SKM-1 treated with dmso at 0.1 percent for 144 hours (cell line): ENCODE data around the gene ARPC5L.

Source experiments
- DNase-seq: peaks from one replicate; lab custom pipeline; 2025; ENCODE audit not compliant: unreplicated experiment; lab: John Stamatoyannopoulos, UW

ARPC5L gene

DNA sequence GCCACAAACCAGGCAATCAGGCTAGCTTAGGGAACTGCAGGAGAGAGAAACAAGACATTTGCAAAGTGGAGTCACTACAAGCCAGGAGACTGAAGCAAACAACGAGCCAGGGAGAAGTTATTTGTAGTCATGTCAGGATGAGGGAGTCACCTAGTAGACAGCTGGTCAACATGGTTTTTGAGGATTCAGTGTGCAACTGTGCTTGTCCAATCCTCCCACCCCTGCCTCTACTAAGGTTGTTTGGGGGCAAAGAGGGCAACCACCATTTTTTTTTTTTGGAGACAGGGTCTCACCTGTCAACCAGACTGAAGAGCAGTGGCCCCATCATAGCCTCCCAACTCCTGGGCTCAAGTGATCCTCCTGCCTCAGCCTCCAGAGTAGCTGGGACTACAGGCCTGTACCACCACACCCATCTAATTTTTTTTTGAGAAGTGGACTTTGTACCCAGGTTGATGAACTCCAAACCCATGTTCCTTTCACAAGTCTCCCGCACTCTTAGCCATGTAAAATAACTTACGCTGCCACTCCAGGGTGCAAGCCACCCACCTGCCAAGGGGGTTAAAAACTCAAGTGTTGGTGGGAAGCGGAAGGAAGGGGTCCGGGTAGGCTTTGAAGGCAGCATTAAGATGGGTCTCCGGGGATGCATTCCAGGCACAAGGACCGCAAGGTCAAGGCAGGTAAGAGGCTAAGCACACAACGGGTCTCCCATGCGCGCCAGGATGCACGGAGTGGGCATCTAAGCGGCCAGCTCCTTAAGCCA lies 1.2 kb upstream of the ARPC5L start:
- no peak for DNase-seq

DNA sequence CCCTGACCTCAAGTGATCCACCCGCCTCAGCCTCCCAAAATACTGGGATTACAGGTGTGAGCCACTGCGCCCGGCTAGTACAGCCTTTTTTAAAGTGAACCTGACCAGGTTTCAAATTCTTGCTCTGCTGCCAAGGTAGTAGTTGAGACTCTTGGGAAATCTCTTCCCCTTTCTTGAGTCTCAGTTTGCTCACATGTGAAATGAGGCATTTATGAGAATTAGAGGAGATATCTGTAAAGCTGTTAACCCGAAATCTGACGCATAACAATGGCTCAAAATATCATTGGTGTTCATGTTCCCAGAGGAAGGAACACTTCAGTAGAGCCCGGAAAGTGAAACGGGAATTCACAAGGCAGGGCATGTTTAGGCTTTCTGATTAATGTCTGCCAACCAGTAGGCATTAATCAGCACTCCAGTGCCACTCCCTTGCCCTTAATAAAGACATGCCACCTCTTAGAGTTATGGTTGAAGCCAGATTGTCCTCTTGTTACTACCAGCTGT lies 1.5 kb downstream of the ARPC5L start:
- DNase-seq: no peak

DNA sequence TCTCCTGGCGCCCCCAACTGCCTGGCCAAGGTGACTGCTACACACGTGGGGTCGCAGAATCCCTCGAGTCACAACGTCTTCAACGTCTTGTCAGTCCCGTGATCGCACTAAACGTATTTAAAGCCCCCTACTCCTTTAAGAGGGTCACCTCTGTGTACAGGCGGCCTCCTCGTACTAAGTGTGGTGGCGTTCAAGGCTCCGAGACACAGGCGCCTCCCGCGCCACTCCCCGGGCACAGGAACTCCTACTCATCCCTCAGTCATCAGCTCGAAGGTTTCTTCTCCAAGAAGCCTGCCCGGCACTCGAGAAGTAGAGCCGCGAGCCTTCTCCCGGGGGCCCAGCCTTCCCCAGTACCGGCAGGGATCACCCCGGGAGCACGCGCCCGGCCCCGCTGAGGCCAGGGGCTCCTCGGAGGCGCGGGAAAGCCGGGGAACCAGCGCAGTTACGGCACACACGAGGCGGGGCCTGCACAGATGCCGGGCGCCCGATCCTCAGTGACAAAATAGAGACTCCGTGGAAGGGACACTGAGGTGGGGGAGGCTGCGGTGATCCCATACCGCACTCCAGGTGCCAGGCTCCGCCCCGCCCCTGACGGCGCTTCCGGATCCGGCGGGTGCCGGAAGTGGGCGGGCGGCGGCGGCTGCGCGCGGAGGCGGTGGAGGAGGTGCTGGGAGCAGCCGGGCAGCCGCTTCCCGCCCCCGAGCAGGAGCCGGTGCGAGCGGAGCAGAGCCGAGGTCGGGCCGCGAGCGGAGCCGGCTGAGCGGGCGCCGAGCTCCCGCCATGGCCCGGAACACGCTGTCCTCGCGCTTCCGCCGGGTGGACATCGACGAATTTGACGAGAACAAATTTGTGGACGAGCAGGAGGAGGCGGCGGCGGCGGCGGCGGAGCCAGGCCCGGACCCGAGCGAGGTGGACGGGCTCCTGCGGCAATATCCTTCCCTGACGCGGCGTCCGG lies 6.9 kb downstream of the ARPC5L start:
- peak; percentile 88 for DNase-seq

DNA sequence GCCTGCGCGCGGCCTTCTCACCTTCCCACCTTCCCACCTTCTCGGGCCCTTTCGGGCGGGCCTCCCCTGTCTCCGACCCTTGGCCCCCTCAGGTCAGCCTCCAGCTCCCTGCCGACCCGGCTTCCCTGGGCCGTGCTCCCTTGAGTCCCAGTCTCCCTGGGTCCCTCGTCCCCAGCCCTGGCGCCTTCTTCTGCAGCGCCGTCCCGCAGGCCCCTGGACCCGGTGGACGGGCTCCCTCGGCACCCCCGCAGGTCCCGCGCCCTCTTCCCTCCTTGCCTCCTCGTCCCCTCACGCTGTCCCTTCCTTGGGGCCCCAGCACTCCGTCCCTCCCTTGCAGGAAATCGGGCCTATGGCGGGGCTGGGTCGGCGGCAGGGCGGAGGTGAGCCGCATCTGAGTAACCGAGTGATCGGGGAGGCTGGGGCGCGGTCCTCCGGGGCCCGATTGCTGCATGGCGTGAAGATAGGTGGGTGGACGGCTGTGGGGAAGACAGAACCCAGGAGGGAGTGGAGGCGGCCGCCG lies 7.6 kb downstream of the ARPC5L start:
- no peak for DNase-seq

GRCh38 chr9:124869986-124870560 lies 8.1 kb downstream of the ARPC5L start:
- no peak for DNase-seq

DNA sequence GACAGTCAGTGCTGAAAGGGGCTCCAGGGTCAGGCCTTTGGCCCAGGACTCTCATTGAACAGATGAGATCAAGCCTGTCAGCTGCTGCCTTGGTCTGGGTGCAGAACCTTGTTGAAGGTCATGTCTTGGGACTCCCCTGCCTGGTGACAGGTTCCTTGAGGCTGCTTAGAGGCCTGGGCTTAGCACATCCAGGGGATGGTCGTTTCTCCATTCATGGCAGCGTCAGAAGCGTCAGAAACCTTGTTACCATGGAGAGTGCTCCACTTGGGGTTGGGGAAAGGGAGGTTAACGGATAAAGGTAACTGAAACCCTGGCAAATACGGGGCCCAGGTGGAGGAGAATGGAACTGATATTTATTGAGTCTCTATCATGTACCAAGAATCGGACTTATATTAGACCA lies 8.8 kb downstream of the ARPC5L start:
- DNase-seq: no peak

DNA sequence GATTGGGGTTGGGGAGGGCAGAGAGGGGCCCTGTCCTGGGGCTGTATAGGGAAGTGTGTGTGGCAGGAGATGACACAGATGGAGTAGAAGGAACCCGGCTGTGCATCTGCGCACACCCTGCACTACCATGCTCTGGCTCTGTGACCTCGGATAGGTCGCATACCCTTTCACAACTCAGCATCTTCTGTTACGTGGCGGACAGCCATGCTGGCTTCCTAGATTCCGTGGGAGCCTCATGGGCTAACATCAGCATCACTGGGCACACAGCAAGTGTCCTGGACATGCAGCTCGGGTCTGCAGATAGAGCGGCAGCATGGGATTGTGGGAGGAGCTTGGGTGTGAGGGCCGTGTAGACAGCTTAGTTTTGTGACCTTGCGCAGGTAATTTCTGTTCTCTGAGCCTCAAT lies 9.2 kb downstream of the ARPC5L start:
- DNase-seq: no peak

GRCh38 chr9:124873664-124874063 lies 11.7 kb downstream of the ARPC5L start:
- DNase-seq: no peak

DNA sequence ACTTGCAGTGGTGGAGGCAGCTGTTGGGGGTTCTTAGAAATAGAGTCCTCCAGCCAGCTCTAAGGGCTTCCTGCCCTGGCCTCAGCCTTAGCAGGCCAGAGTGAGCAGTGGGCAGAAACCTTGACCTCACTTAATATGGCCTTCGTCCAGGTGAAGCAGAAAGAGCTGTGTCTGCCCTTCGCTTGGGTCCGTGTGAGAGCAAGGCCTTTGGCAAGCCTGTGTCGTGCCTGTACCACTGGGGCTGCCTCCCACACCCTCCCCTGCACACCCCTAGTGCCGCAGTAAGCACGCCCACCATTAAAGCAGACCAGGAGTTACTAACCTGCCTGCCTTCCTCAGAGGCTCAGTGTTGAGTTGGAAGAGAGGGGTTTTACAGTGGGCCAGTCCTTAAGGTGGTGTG lies 13.6 kb downstream of the ARPC5L start:
- no peak for DNase-seq

DNA sequence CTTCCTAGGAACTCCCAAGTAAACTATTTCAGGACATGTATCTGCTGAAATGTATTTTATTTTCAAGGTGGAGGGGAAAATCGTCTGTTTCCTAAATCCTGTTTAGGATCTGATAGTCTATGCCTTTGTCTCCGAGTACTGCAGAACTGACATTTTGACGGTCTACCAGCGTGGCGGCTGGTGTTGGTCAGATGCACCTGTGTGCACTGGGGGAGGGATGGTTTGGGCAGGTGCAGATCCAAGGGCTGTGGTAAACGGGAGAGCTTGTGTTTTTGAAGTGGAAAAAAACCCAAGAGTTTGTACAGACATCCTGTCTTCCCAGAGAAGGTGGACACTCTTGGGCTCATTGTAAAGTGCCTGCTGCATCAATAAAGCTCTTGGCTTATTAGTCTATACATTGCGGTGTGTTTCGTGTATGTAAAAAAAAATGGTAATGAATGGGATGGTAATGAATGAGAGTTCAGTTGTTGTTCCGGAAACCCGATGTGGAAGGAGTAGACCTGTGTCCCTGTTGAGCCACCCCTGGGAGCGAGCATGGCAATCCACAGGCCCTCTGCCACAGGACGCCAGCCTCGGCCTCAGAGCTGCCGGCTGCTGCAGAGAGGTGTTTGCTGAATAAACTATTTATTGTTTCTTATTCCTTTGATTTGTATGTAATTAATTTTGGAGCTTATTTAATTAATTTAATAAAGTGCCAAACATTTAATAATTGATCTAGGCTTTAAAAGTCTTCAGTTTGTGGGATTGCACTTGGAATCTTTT lies 15.3 kb downstream of the ARPC5L start:
- no peak for DNase-seq

- no peak for DNase-seq
These were observed 16.1 kb downstream of the ARPC5L start for GRCh38 chr9:124878021-124878420.

- DNase-seq: no peak
These were observed 16.6 kb downstream of the ARPC5L start for GRCh38 chr9:124878518-124878917.

DNA sequence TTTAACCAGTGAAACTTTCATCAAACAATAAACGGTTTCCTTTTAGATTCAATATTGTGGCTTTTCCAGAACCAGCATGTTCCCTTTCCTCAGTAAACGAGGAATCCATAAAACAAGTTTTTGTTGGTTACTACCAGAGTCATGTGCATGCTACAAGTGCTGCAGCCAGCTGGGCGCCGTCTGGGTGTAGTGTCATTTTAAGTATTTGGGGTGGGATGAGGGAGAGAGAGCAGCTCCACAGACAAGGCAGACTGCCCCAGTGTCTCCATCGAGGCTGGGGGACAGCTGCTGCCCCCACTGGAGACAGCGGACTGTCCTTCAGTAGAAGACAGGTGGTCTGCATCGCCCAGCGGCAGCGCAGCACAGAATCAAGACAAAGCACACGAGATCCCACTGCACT lies 17.3 kb downstream of the ARPC5L start:
- DNase-seq: no peak

DNA sequence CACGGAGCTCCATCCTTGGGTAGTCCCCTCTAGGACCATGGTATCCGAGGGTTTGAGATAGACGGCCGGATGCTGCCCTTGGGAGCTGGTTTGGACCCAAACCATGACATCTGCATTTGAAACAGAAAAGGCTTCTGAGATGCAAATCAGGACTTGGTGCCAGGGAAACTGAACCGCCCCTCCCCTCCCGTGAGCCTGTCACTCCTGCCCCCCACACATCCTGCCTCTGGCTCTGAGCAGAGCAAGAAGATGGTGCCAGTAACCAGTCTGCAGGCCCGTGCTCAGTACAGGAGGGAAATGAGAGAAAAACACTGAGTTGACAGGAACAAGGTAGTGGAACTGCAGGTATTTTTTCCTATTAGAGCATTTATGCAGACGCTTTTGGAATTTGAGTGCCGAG lies 18.6 kb downstream of the ARPC5L start:
- DNase-seq: no peak

GRCh38 chr9:124881138-124881743 lies 19.3 kb downstream of the ARPC5L start:
- DNase-seq: no peak

GRCh38 chr9:124882231-124882630 lies 20.3 kb downstream of the ARPC5L start:
- no peak for DNase-seq

DNA sequence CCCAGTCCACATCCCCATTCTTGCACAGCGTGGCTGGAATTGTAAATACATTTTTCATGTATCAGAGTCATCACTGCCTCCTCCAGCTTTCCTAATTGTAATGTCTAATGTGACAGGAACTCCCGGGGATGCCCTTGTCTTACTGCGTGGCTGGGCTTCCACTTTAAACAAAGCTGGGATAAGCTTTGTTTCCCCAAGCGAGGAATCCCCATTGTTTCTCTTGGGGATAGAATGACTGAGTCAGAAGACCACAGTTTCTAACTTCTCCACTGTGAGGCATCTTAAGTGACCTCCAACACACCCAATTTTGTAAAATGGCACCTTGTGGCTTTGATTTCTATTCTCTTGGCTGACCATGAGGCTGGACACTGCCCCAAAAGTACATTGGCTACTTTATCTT lies 22.4 kb downstream of the ARPC5L start:
- DNase-seq: no peak

DNA sequence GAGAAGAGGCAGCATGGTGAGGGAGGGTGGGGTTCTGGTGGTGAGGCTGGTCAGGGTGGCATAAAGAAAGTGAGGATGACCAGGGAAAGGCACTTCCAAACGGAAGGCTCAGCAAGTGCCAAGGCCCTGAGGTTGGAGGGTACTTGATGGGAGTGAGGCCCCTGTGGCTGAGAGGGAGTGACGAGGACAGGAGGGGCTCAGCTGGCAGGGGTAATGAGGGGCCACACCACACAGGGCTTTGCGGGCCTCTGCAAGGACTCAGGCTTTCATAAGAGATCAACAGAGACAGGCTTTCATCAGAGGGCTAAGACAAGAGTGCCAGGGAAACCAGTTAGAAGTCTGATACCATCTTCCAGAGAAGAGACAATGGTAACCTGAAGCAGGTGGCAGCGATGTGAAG lies 23.6 kb downstream of the ARPC5L start:
- no peak for DNase-seq

DNA sequence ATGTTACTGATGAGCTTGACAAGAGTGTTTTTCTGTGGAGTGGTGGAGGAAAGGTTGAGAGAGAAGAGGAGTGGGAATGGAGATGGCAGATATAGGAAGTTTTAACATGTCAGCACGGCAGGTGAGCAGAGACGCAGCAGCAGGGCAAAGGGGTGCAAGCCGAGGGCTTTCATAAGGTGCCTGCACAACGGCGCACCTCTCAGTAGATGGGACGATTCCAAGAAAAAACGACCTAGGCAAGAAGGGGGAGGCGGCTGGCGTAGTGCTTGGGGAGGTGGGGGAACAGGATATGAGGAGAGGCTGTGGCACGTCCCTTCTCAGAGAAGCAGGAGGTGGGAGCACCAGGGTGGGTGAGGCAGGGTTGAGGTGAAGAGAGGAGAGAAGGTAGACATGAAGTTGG lies 24.5 kb downstream of the ARPC5L start:
- no peak for DNase-seq

GRCh38 chr9:124886866-124887492 lies 25.0 kb downstream of the ARPC5L start:
- DNase-seq: no peak
